ENCODE results near the gene C6orf62. TPM values are rescaled to one million over a fixed set of nuclear protein-coding genes. Genes with fewer than 3 reads are reported as not detected.
A peak's percentile ranks its signal among the peaks of the same experiment; 100 is the strongest.

Gene C6orf62
- total RNA-seq, 1 experiment from 2014 or later, result 86.4 TPM

GRCh38 chr6:24721461-24722215 lies 2.7 kb upstream of the C6orf62 start (continued):
- TF ChIP-seq ZNF671 (CRISPR knock-in tag; IDR thresholded peaks at IDR 0.05) (no peak), ZNF416 (CRISPR knock-in tag; IDR thresholded peaks at IDR 0.05) (no peak), TEAD4 (CRISPR knock-in tag; IDR thresholded peaks at IDR 0.05) (no peak; the same call in 1 of the 2 replicates), KAT7 (CRISPR knock-in tag; IDR thresholded peaks at IDR 0.05; ENCODE audit: borderline replicate concordance) (no peak), ESRRA (CRISPR knock-in tag; IDR thresholded peaks at IDR 0.05; ENCODE audit: borderline replicate concordance) (peak; percentile 54; the same call in 1 of the 2 replicates), ZBTB21 (CRISPR knock-in tag; IDR thresholded peaks at IDR 0.05; ENCODE audit: borderline replicate concordance) (no peak), ELF4 (CRISPR knock-in tag; IDR thresholded peaks at IDR 0.05; ENCODE audit: low read depth) (no peak), CREM (CRISPR knock-in tag; IDR thresholded peaks at IDR 0.05) (no peak), OVOL2 (CRISPR knock-in tag; IDR thresholded peaks at IDR 0.05; ENCODE audit: borderline replicate concordance) (no peak), FOXK1 (CRISPR knock-in tag; IDR thresholded peaks at IDR 0.05) (no peak), ATF2 (CRISPR knock-in tag; IDR thresholded peaks at IDR 0.05; ENCODE audit: borderline replicate concordance, low read depth) (no peak), MXD4 (CRISPR knock-in tag; IDR thresholded peaks at IDR 0.05; ENCODE audit: borderline replicate concordance) (no peak), ZSCAN18 (CRISPR knock-in tag; IDR thresholded peaks at IDR 0.05) (no peak), ARID4B (CRISPR knock-in tag; IDR thresholded peaks at IDR 0.05; ENCODE audit: borderline replicate concordance) (0 out of 2 replicates have a peak, but pooled peaks have one; percentile 61), ZNF121 (CRISPR knock-in tag; IDR thresholded peaks at IDR 0.05) (no peak), GRHL2 (CRISPR knock-in tag; IDR thresholded peaks at IDR 0.05; ENCODE audit: insufficient replicate concordance, severe bottlenecking) (no peak), FOXJ3 (CRISPR knock-in tag; IDR thresholded peaks at IDR 0.05; ENCODE audit: borderline replicate concordance) (no peak), GTF2I (CRISPR knock-in tag; conservative IDR thresholded peaks at IDR 0.05) (no peak), USF1 (CRISPR knock-in tag; IDR thresholded peaks at IDR 0.05) (peak; percentile 68; the same call in 1 of the 2 replicates), HMGXB4 (CRISPR knock-in tag; IDR thresholded peaks at IDR 0.05) (no peak), TP53 (CRISPR knock-in tag; IDR thresholded peaks at IDR 0.05) (no peak), RELA (CRISPR knock-in tag; IDR thresholded peaks at IDR 0.05; ENCODE audit: borderline replicate concordance) (no peak), EMX1 (CRISPR knock-in tag; IDR thresholded peaks at IDR 0.05) (no peak), ERG (CRISPR knock-in tag; IDR thresholded peaks at IDR 0.05) (no peak), ZBTB43 (CRISPR knock-in tag; IDR thresholded peaks at IDR 0.05) (no peak), NFE2L1 (CRISPR knock-in tag; IDR thresholded peaks at IDR 0.05) (0 out of 2 replicates have a peak, but pooled peaks have one; percentile 16), RORB (CRISPR knock-in tag; IDR thresholded peaks at IDR 0.05) (no peak)
